Erythroblast (primary cell): ENCODE data around the gene FMN2.

Experiments used
- GATA1 ChIP-seq: IDR thresholded peaks from 2 replicates; pipeline ENCODE4 v1.6.1; 2011; ENCODE audit warnings: low read depth, mild to moderate bottlenecking, control low read depth, low read length, moderate library complexity
- POLR2A ChIP-seq: IDR thresholded peaks from 2 replicates; pipeline ENCODE4 v1.6.1; 2011; ENCODE audit warnings: mild to moderate bottlenecking, low read length

DNA sequence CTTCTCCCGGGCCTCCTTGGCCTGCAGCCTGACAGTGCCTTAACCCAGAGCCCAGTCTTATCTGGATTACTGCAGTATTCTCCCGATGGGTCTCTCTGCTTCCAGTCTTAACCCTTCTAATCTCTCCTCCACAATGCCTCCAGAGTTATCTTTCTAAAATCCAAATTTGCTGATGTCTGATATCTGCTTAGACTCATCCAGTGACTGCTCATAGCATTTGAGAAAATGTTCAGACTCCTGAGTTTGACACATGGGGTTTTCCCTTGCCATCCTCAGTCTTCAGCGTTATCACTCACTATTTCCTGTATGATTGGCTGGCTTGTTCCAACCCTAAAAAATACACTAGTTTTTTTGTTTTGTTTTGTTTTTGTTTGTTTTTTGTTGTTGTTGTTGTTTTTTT, 102.0 kb downstream of the FMN2 start:
- TF ChIP-seq POLR2A (no peak), GATA1 (no peak)
